ENCODE data around the gene C1orf216. TPM values are rescaled to one million over a fixed set of nuclear protein-coding genes. Genes with fewer than 3 reads are reported as not detected.
"Not testable (repeated sequence)": the region's sequence is repeated elsewhere in the genome, so short reads cannot be mapped to it uniquely, and the experiment has no call there.

The C1orf216 gene
- total RNA-seq, 1 experiment from 2014 or later = 20.9 TPM

- in situ Hi-C loops (cut with HindIII; ENCODE audit: low pct_unique_long_range_greater_than_20kb, low sequenced_read_pairs) = no loop called here
- DNase-seq (ENCODE audit: low read depth, low spot score) = no peak
Measured at GRCh38 chr1:35708952-35709351, 9.7 kb downstream of the C1orf216 start.

DNA sequence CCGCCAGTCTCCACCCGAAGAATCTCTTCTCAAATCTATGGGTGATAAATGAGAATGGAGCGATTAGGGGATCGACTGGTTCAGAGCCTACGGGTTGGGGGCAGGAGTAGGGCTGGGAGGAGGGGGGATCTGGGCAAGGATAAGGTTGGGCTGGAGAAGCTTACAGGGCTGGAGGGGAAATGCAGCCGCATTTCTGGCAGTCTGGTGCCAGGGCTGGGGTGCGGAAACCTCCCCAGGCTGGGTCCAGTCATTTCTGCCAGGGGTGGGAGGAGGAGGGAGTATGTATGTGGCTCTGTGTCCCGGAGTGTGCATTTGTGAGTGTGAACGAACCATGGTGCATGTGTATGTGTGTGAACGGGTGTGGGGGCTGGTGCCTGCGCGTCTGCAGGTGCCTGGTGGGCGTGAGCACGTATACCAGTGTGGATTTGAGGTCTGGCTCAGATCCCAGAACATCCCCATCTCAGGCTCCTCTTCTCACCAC, 10.2 kb downstream of the C1orf216 start:
- in situ Hi-C loops (cut with HindIII; ENCODE audit: low pct_unique_long_range_greater_than_20kb, low sequenced_read_pairs) = no loop called here

DNA sequence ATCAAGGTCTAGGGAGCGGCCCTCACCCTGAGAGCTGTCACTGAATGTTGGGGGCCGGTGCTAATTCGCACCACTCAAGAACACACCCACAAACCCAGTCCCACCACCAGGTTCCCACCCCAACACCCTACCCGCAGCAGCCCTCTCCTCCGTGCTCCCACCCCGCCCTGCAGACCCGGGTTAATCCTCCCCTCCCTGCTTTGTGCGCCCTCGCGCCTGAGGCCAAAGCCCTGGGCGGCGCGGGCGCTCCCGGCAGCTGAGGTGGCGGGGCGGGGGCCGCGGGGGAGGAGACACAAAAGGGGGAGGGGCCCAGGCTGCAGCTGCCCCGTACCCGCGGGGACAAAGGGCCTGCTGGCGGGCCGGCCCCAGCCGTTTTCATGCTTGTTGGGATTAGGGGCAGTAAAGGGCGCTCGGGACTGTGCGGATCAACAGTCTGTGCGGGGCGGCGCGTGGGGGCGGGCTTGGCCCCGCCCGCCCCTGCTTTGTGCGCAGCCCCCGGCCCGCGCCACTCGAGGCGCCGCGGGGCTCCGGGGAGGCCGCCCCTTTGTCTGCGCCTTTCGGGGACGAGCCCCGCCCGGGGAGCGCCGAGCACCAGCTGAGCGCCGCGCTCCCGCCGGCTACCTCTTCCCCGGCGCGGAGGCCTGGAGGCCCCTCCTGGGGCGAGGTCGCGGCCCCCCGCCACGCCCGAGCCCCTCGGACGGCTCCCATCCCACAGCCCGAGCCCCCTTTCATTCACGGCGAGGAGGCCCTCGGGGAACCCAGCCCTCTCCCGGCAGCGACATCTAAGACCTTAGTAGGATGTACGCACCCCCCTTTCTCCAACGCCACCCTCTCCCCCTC, 10.9 kb downstream of the C1orf216 start:
- no peak for DNase-seq (ENCODE audit: low read depth, low spot score)
- in situ Hi-C loops (cut with HindIII; ENCODE audit: low pct_unique_long_range_greater_than_20kb, low sequenced_read_pairs) = no loop called here

More for the DNA sequence above, 10.2 kb downstream of the C1orf216 start:
- no peak for DNase-seq (ENCODE audit: low read depth, low spot score)

DNA sequence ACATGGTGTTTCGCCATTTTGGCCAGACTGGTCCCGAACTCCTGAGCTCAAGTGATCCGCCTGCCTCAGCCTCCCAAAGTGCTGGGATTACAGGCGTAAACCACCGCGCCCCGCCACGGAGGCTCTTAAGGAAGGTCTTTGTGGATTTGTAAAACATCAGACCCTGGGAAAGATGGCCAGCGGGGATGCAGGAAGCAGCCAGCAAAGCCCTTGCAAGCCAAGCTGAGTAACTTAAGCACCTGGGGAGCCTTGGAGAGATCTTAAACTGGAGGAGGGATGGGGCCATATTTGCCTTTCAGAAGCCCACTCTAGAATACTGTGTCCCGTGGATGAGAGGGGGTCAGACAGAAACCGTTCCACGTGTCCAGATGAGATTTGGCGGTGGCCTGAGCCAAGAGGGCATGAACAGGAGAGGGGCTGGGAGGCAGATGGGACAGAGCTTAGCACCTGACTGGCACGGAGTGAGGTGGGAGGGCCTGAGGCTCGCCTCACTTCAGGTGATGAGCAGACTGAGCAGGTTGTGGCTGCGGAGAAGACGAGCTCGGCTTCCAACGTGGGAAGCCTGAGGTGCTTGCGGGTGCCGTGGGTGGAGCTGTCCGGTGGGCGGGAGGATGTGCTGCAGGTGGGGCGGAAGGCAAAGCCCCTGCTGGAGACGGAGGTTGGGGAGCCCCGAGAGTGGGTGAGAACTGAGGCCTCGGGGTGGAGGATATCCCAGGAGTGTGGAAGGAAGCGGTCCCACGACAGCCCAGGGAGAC, 11.7 kb downstream of the C1orf216 start:
- in situ Hi-C loops (cut with HindIII; ENCODE audit: low pct_unique_long_range_greater_than_20kb, low sequenced_read_pairs) = no loop called here
- DNase-seq (ENCODE audit: low read depth, low spot score) = no peak

DNA sequence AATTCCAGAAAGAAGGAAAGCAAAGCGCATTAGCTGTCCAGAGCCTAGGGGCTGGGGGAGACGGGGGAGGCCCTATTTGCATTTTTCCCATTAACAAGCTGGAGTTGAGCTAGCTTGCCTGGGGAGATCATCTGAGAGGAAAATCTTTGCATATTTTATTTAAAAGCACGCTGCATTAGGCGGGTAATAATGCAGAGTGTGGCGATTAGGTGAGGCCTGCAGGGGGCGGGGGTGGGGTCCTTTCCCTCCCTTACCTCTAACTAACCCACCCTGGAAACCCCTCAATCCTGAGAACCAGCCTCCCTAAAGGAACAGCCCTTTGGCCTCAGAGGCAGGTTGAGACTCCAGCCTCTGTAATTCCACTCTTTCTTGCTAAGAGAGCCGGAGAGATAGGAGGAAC, 16.2 kb downstream of the C1orf216 start:
- DNase-seq (ENCODE audit: low read depth, low spot score) = no peak
- in situ Hi-C loops (cut with HindIII; ENCODE audit: low pct_unique_long_range_greater_than_20kb, low sequenced_read_pairs) = no loop called here

DNA sequence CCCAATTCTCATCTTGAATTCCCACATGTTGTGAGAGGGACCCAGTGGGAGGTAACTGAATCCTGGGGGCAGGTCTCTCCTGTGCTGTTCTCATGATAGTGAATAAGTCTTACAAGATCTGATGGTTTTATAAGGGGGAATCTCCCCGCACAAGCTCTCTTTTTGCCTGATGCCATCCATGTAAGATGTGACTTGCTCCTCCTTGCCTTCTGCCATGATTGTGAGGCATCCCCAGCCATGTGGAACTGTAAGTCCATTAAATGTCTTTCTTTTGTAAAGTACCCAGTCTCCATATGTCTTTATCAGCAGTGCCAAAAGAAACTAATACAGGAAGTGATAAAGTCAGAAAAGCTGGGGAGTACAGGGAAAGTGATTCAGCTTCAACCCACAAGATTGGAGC, 19.5 kb downstream of the C1orf216 start:
- DNase-seq (ENCODE audit: low read depth, low spot score); in situ Hi-C loops (cut with HindIII; ENCODE audit: low pct_unique_long_range_greater_than_20kb, low sequenced_read_pairs): not testable (repeated sequence)

DNA sequence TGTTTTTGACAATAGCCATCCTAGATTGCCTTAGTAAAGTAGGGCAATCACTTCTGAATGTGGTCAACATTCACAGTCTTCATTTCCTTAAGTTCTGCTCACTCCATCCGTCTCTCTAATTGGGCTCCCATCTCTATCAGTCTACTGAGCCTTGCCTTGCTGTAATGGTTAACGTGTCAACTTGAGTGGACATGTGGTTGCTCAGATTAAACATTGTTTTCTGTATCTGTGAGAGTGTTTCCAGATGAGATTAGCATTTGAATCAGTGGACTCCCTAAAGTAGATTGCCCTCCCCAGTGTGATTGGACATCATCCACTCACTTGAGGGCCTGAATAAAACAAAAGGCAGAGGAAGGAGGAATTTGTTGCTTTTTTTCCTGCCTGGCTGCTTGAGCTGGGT, 26.4 kb downstream of the C1orf216 start:
- in situ Hi-C loops (cut with HindIII; ENCODE audit: low pct_unique_long_range_greater_than_20kb, low sequenced_read_pairs) = no loop called here
- no peak for DNase-seq (ENCODE audit: low read depth, low spot score)

DNA sequence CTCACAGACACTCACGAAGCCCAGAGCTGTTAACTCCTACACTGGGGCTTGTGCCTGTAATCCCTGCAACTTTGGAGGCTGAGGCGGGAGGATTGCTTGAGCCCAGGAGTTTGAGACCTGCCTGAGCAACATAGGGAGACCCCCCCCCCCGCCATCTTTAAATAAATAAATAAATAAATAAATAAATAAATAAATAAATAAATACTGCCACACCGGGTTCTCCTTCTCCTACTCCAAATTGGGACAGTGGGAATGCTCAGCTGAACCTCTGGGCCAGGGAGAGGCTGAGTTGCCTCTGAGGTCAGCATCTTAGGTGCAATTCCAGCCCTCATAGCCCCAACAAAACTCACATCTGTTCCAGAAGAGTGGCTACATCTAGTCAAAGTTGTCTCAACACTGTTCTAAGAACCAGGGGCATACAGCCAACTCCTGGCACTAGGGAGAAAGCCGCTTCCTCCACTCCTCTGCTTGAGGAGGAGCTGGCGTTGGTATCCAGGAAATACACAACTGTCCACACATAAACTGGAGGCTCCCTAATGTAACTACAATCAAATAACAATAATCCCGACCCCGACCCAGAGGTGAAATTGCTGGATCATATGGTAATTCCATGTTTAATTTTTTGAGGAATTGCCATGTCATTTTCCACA, 27.0 kb downstream of the C1orf216 start:
- in situ Hi-C loops (cut with HindIII; ENCODE audit: low pct_unique_long_range_greater_than_20kb, low sequenced_read_pairs) = no loop called here
- DNase-seq (ENCODE audit: low read depth, low spot score) = no peak

- no peak for DNase-seq (ENCODE audit: low read depth, low spot score)
- in situ Hi-C loops (cut with HindIII; ENCODE audit: low pct_unique_long_range_greater_than_20kb, low sequenced_read_pairs) = no loop called here
Measured at GRCh38 chr1:35691080-35691479, 27.6 kb downstream of the C1orf216 start.

DNA sequence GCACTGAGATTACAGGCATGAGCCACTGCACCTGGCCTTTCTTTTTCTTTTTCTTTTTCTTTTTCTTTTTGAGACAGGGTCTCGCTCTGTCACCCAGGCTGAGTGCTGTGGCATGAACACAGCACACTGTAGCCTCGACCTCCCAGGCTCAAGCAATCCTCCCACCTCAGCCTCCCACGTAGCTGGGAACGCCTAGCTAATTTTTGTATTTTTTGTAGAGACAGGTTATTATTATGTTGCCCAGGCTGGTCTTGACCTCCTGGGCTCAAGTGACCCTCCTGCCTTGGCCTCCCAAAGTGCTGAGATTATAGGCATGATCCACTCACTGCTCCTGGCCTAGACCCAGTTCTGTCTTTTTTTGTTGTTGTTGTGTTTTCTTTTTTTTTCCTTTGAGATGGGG, 28.6 kb downstream of the C1orf216 start:
- in situ Hi-C loops (cut with HindIII; ENCODE audit: low pct_unique_long_range_greater_than_20kb, low sequenced_read_pairs); DNase-seq (ENCODE audit: low read depth, low spot score): not testable (repeated sequence)

- no peak for DNase-seq (ENCODE audit: low read depth, low spot score)
- in situ Hi-C loops (cut with HindIII; ENCODE audit: low pct_unique_long_range_greater_than_20kb, low sequenced_read_pairs) = no loop called here
Measured at GRCh38 chr1:35688161-35688560, 30.5 kb downstream of the C1orf216 start.

DNA sequence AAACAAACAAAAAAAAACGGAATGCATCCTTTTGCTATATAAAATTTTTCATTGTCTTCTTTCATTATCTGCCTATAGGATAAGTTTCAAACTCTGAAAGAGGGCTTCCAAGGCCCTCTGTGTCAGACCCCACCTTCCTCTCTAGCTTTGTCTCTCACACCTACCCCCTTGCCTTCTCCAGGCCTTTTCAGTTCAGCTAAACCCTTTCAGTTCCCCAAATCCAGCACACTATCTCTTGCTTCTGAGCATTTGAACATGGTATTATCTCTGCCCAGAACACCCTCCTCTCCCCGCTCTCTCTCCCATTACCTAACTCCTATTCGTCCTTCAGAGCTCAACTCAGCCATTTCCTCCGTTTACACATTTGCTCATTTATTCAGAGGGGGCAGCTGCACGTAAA, 35.7 kb downstream of the C1orf216 start:
- in situ Hi-C loops (cut with HindIII; ENCODE audit: low pct_unique_long_range_greater_than_20kb, low sequenced_read_pairs) = no loop called here
- no peak for DNase-seq (ENCODE audit: low read depth, low spot score)

- no peak for DNase-seq (ENCODE audit: low read depth, low spot score)
- in situ Hi-C loops (cut with HindIII; ENCODE audit: low pct_unique_long_range_greater_than_20kb, low sequenced_read_pairs) = no loop called here
Measured at GRCh38 chr1:35680271-35680670, 38.4 kb downstream of the C1orf216 start.

DNA sequence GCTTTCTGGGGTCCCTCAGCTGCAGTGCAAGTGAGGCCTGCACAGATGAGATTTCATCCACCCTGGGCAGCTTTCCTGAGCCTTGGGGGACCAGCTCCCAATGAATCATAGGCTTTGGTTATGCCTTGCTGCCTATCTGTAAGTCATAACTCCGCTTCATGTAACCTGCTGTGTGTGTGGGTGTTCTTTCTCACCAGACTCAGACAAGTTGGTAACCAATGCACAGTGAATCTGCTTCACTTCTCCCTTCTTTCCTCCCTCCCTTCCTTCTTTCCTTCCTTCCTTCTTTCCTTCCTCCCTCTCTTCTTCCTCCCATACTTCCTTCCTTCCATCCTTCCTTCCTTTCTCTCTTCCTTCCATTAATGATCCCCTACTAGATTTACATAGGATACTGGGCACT, 42.9 kb downstream of the C1orf216 start:
- in situ Hi-C loops (cut with HindIII; ENCODE audit: low pct_unique_long_range_greater_than_20kb, low sequenced_read_pairs) = no loop called here
- no peak for DNase-seq (ENCODE audit: low read depth, low spot score)

GRCh38 chr1:35674111-35674510, 44.6 kb downstream of the C1orf216 start:
- in situ Hi-C loops (cut with HindIII; ENCODE audit: low pct_unique_long_range_greater_than_20kb, low sequenced_read_pairs) = no loop called here
- DNase-seq (ENCODE audit: low read depth, low spot score) = no peak

- in situ Hi-C loops (cut with HindIII; ENCODE audit: low pct_unique_long_range_greater_than_20kb, low sequenced_read_pairs) = no loop called here
Measured at GRCh38 chr1:35672116-35672515, 46.6 kb downstream of the C1orf216 start.

GRCh38 chr1:35668506-35668905, 50.2 kb downstream of the C1orf216 start:
- DNase-seq (ENCODE audit: low read depth, low spot score) = no peak
- in situ Hi-C loops (cut with HindIII; ENCODE audit: low pct_unique_long_range_greater_than_20kb, low sequenced_read_pairs) = no loop called here

More at GRCh38 chr1:35672116-35672515, 46.6 kb downstream of the C1orf216 start:
- DNase-seq (ENCODE audit: low read depth, low spot score) = no peak

GRCh38 chr1:35666916-35667315, 51.8 kb downstream of the C1orf216 start:
- DNase-seq (ENCODE audit: low read depth, low spot score) = peak; percentile 9
- in situ Hi-C loops (cut with HindIII; ENCODE audit: low pct_unique_long_range_greater_than_20kb, low sequenced_read_pairs) = no loop called here

Data from SK-MEL-5 (cell line).